SK-N-SH (cell line): ENCODE results near the gene DPYSL4. TPM values are rescaled to one million over a fixed set of nuclear protein-coding genes. Genes with fewer than 3 reads are reported as not detected.

ENCODE experiments used
- CTCF ChIA-PET: fragments of 300-600, 350-600 bp; formaldehyde crosslinking; extraction: SDS; loops from one replicate; lab custom pipeline; 2021; lab: Yijun Ruan, JAX
- POLR2A ChIA-PET: fragments of 350-600 bp; sonication (Branson Sonifier 250); formaldehyde crosslinking; extraction: SDS; loops from one replicate; lab custom pipeline; 2020; ENCODE audit warnings: antibody characterized with exemption, inconsistent platforms; lab: Yijun Ruan, JAX
- DNase-seq: peaks from one replicate; pipeline ENCODE4 v3.0.0; 2012
- H2AFZ ChIP-seq: fragments of 200-600 bp; sonication (generic); 2 replicates; pipeline ENCODE4 v1.8.1; 2016; ENCODE audit warnings: antibody characterized with exemption, mild to moderate bottlenecking, low read depth
- H3F3A ChIP-seq: fragments of 200-600 bp; sonication (generic); replicated peaks from 2 replicates; pipeline ENCODE3; 2016; ENCODE audit warnings: antibody characterized with exemption, mild to moderate bottlenecking; ENCODE audit not compliant: insufficient read depth
- H3K27ac ChIP-seq, 2 experiments: fragments of 200-500 bp in 1 of 2; fragments of 200-600 bp in 1 of 2; sonication (Bioruptor generic) in 1 of 2; sonication (generic), shearing (Covaris generic) in 1 of 2; 2 replicates each; pipeline versions ENCODE4 v1.5.1 to v1.6.1; 2014 to 2016; ENCODE audit warnings: low read depth in 2 of 2, inconsistent platforms in 1 of 2, low read length in 1 of 2, mild to moderate bottlenecking in 1 of 2, mixed read lengths in 1 of 2
- H3K27me3 ChIP-seq: fragments of 200-600 bp; sonication (generic), shearing (Covaris generic); 2 replicates; pipeline ENCODE4 v1.6.1; 2016; ENCODE audit warnings: mixed run types; ENCODE audit not compliant: insufficient read depth
- H3K36me3 ChIP-seq, 2 experiments: fragments of 200-500 bp in 1 of 2; fragments of 200-600 bp in 1 of 2; sonication (Bioruptor generic) in 1 of 2; sonication (generic) in 1 of 2; replicated peaks in 1 of 2; 2 replicates each; pipeline versions ENCODE3 to v1.5.1; 2014 to 2016; ENCODE audit warnings: low read length in 1 of 2, mild to moderate bottlenecking in 1 of 2; ENCODE audit not compliant: insufficient read depth in 2 of 2, control insufficient read depth in 1 of 2
- H3K4me1 ChIP-seq, 2 experiments: fragments of 200-500 bp in 1 of 2; fragments of 200-600 bp in 1 of 2; sonication (Bioruptor generic) in 1 of 2; sonication (generic), shearing (Covaris generic) in 1 of 2; 2 replicates each; pipeline versions ENCODE4 v1.5.1 to v1.6.1; 2014 to 2016; ENCODE audit warnings: low read depth in 1 of 2, low read length in 1 of 2, mixed run types in 1 of 2; ENCODE audit not compliant: insufficient read depth in 2 of 2, control insufficient read depth in 1 of 2
- H3K4me2 ChIP-seq: fragments of 200-600 bp; sonication (generic), shearing (Covaris generic); 2 replicates; pipeline ENCODE4 v1.6.1; 2017; ENCODE audit warnings: mixed run types
- H3K4me3 ChIP-seq, 2 experiments: fragments of 200-500 bp in 1 of 2; fragments of 200-600 bp in 1 of 2; sonication (Bioruptor generic) in 1 of 2; sonication (generic), shearing (Covaris generic) in 1 of 2; 2 replicates each; pipeline versions ENCODE4 v1.5.1 to v1.8.1; 2014 to 2016; ENCODE audit warnings: low read depth in 2 of 2, inconsistent platforms in 1 of 2, low read length in 1 of 2, mild to moderate bottlenecking in 1 of 2, mixed read lengths in 1 of 2, moderate library complexity in 1 of 2
- H3K79me2 ChIP-seq: fragments of 200-600 bp; sonication (generic); 2 replicates; pipeline ENCODE4 v1.8.1; 2017; ENCODE audit warnings: mild to moderate bottlenecking; ENCODE audit not compliant: insufficient read depth
- H3K9ac ChIP-seq: fragments of 200-600 bp; sonication (generic); 2 replicates; pipeline ENCODE4 v1.6.1; 2017; ENCODE audit warnings: mixed run types
- H3K9me2 ChIP-seq: fragments of 200-600 bp; sonication (generic); 2 replicates; pipeline ENCODE4 v1.6.1; 2017; ENCODE audit warnings: mixed run types
- H3K9me3 ChIP-seq: fragments of 200-600 bp; sonication (generic); 2 replicates; pipeline ENCODE4 v1.6.1; 2017; ENCODE audit warnings: mixed run types, mild to moderate bottlenecking, moderate library complexity
- H4K20me1 ChIP-seq: fragments of 200-600 bp; sonication (generic); 2 replicates; pipeline ENCODE4 v1.6.1; 2017; ENCODE audit warnings: mild to moderate bottlenecking, mixed run types; ENCODE audit not compliant: insufficient read depth
- CTCF ChIP-seq: fragments of 200-600 bp; sonication (generic); IDR thresholded peaks from 2 replicates; pipeline ENCODE4 v1.6.1; 2017; ENCODE audit warnings: antibody characterized with exemption, mild to moderate bottlenecking, moderate library complexity
- EP300 ChIP-seq, 2 experiments: IDR thresholded peaks; 2 replicates each; pipeline versions ENCODE4 v1.4.0 to v1.6.1; 2012; ENCODE audit warnings: borderline replicate concordance in 1 of 2, low read depth in 1 of 2, low read length in 1 of 2
- FOXM1 ChIP-seq: IDR thresholded peaks from 2 replicates; pipeline ENCODE4 v1.4.0; 2012; ENCODE audit warnings: low read depth, mild to moderate bottlenecking
- GATA2 ChIP-seq: sonication (generic); formaldehyde crosslinking; IDR thresholded peaks from 2 replicates; pipeline ENCODE4 v1.5.0; 2020; ENCODE audit warnings: mild to moderate bottlenecking, missing genetic modification reagents
- IRF3 ChIP-seq: fragments of 150-350 bp; IDR thresholded peaks from 2 replicates; pipeline ENCODE4 v1.6.1; 2016; ENCODE audit warnings: mild to moderate bottlenecking, low read depth, low read length
- JUND ChIP-seq: IDR thresholded peaks from 2 replicates; pipeline ENCODE4 v1.4.0; 2012
- MXI1 ChIP-seq: IDR thresholded peaks from 2 replicates; pipeline ENCODE4 v1.6.1; 2012; ENCODE audit warnings: mild to moderate bottlenecking, low read depth, low read length, improper control_type of control experiment
- NFIC ChIP-seq: IDR thresholded peaks from 2 replicates; pipeline ENCODE4 v1.4.0; 2012; ENCODE audit warnings: borderline replicate concordance
- NRF1 ChIP-seq: IDR thresholded peaks from 2 replicates; pipeline ENCODE4 v1.6.1; 2012; ENCODE audit warnings: low read depth, mild to moderate bottlenecking, low read length
- PBX3 ChIP-seq: IDR thresholded peaks from 2 replicates; pipeline ENCODE4; 2012
- POLR2AphosphoS5 ChIP-seq: IDR thresholded peaks from 2 replicates; pipeline ENCODE4 v1.6.1; 2012; ENCODE audit warnings: low read depth, low read length
- REST ChIP-seq: IDR thresholded peaks from 2 replicates; pipeline ENCODE4 v1.6.1; 2012; ENCODE audit warnings: mild to moderate bottlenecking, low read depth, low read length, moderate library complexity
- RFX5 ChIP-seq: IDR thresholded peaks from 2 replicates; pipeline ENCODE4 v1.6.1; 2012; ENCODE audit warnings: mild to moderate bottlenecking, improper control_type of control experiment, low read length
- RXRA ChIP-seq: IDR thresholded peaks from 2 replicates; pipeline ENCODE4 v1.4.0; 2012; ENCODE audit warnings: low read depth, mild to moderate bottlenecking, borderline replicate concordance
- SIN3A ChIP-seq: IDR thresholded peaks from 2 replicates; pipeline ENCODE4 v1.6.1; 2012; ENCODE audit warnings: low read depth, mild to moderate bottlenecking, low read length, moderate library complexity, borderline replicate concordance
- SMC3 ChIP-seq: IDR thresholded peaks from 2 replicates; pipeline ENCODE4 v1.6.1; 2012; ENCODE audit warnings: low read depth, low read length, improper control_type of control experiment
- TEAD4 ChIP-seq: IDR thresholded peaks from 2 replicates; pipeline ENCODE4 v1.4.0; 2012; ENCODE audit warnings: mild to moderate bottlenecking, borderline replicate concordance; ENCODE audit not compliant: insufficient read depth
- USF1 ChIP-seq: IDR thresholded peaks from 2 replicates; pipeline ENCODE4 v1.4.0; 2012; ENCODE audit warnings: low read depth, borderline replicate concordance
- YY1 ChIP-seq: IDR thresholded peaks from 2 replicates; pipeline ENCODE4 v1.4.0; 2012; ENCODE audit warnings: low read depth, mild to moderate bottlenecking
- WGBS: methylation state at CpG from one replicate; pipeline ENCODE4 v1.1.6; 2017; ENCODE audit warnings: low lambda C conversion rate; 5-methylcytosine and 5-hydroxymethylcytosine counted together
- polyA plus RNA-seq, 3 experiments: library from polyadenylated mRNA; depleted of rRNA; stranded (reverse); fragments of >200 nt; gene quantifications; 2 replicates each; pipeline ENCODE4 v1.2.3, GENCODE V29; 2012

DPYSL4 gene
- polyA plus RNA-seq, 1 of the 3 experiments (the other 2 are of a cell fraction), result 21.8 TPM

GRCh38 chr10:132167976-132168375 lies 18.8 kb upstream of the DPYSL4 start:
- ChIA-PET POLR2A (no interaction called here), CTCF (interaction anchor here (1.3 to 1.4 kb wide), 2 partner anchors 12 to 25 kb away, joined by 3 to 5 read pairs; no protein-coding TSS in a partner anchor)
- no peak overlapping the region for H3K9ac ChIP-seq

More at GRCh38 chr10:132167976-132168375, 18.8 kb upstream of the DPYSL4 start:
- Histone ChIP-seq H4K20me1 (no peaks in the 10 kb centered on the region), H3K4me2 (no peak overlapping the region), H3K9me3 (no peaks in the 10 kb centered on the region), H3K27ac (no peak overlapping the region), H2AFZ (no peak overlapping the region), H3F3A (no peaks in the 10 kb centered on the region), H3K27me3 (no peaks in the 10 kb centered on the region), H3K9me2 (no peaks in the 10 kb centered on the region)
- 73% methylated on average over 14 of the region's 17 CpGs for WGBS
- TF ChIP-seq RXRA, result no peak
- TF ChIP-seq NRF1, result no peak
- no peak for TF ChIP-seq GATA2 (CRISPR knock-in tag)
- TF ChIP-seq RFX5, result no peak
- no peak for TF ChIP-seq PBX3
- no peak for TF ChIP-seq IRF3
- no peak for TF ChIP-seq YY1
- TF ChIP-seq CTCF, result no peak
- no peak for TF ChIP-seq USF1
- no peak for TF ChIP-seq EP300 (IDR thresholded peaks at IDR 0.05; ENCODE audit: borderline replicate concordance in 1 of 2, low read depth in 1 of 2, low read length in 1 of 2)
- TF ChIP-seq FOXM1, result no peak
- TF ChIP-seq NFIC, result no peak
- TF ChIP-seq JUND, result no peak
- TF ChIP-seq POLR2AphosphoS5, result no peak
- TF ChIP-seq SMC3, result no peak
- TF ChIP-seq SIN3A, result no peak
- TF ChIP-seq REST, result no peak
- no peak for TF ChIP-seq TEAD4
- TF ChIP-seq MXI1, result no peak
- TF ChIP-seq, all 33 proteins: peak for 0
- peaks cover 0 to 9% of the 10 kb centered on the region in 2 experiments; a peak in 1 of 4 replicates for H3K4me1 ChIP-seq
- H3K4me3 ChIP-seq, result no peak overlapping the region
- no peaks in the 10 kb centered on the region for H3K79me2 ChIP-seq
- H3K36me3 ChIP-seq, result no peaks in the 10 kb centered on the region
- no peak for DNase-seq
